Measurements from ENCODE around the gene RUNX1. TPM values are rescaled to one million over a fixed set of nuclear protein-coding genes. Genes with fewer than 3 reads are reported as not detected.

The RUNX1 gene
- total and polyA plus RNA-seq, 2 of the 13 experiments (the other 11 are each of a cell fraction or from before 2014, with no cell fraction given): 5.4 to 6.4 TPM

- ChIA-PET CTCF (ENCODE audit: low intra/inter-chr PET ratio, low total read pairs) (no interaction called here), POLR2A (no interaction called here)
- Histone ChIP-seq H3K36me3 (replicated peaks in 1 of 2; ENCODE audit: control insufficient read depth in 1 of 2, insufficient read depth in 2 of 2, low read length in 2 of 2) (no peaks in the 10 kb centered on the region), H3K9ac (ENCODE audit: insufficient read depth, low read depth, low read length) (no peak overlapping the region), H3K9me3 (ENCODE audit: low read length) (no peaks in the 10 kb centered on the region), H3K27ac (ENCODE audit: extremely low read length, insufficient read depth, low read length) (no peak overlapping the region), H3K4me3 (replicated peaks in 1 of 3; ENCODE audit: insufficient read depth in 1 of 3, low read depth in 2 of 3, low read length in 3 of 3) (no peak overlapping the region), H3K4me1 (ENCODE audit: insufficient read depth, low read length) (peaks cover 28% of the 10 kb centered on the region), H2AFZ (ENCODE audit: low read length) (no peak overlapping the region), H3K4me2 (ENCODE audit: low read depth, low read length) (no peak overlapping the region), H3K27me3 (ENCODE audit: control insufficient read depth in 1 of 2, insufficient read depth in 2 of 2, low read length in 2 of 2) (no peaks in the 10 kb centered on the region), H3K79me2 (ENCODE audit: insufficient read depth, low read length) (no peaks in the 10 kb centered on the region), H4K20me1 (ENCODE audit: insufficient read depth, low read length) (no peaks in the 10 kb centered on the region)
- 76% methylated on average over 3 of the region's 3 CpGs for WGBS (ENCODE audit: low lambda C conversion rate)
- DNase-seq (ENCODE audit: low spot score) (no peak), ATAC-seq (no peak), FAIRE-seq (no peak)
- in situ Hi-C loops (cut with HindIII; ENCODE audit: extremely low pct_ligation_motif_present, low pct_unique_long_range_greater_than_20kb): no loop called here
- intact Hi-C loops (cut with micrococcal nuclease; ENCODE audit: unreplicated experiment): no loop called here
- BruUV-seq (replicated peaks): no TSS peak
- TF ChIP-seq SAP130 (CRISPR knock-in tag; IDR thresholded peaks at IDR 0.05; ENCODE audit: low read depth): no peak
These were observed 124.9 kb downstream of the RUNX1 start for GRCh38 chr21:34924194-34924593.

- ATAC-seq (peak; percentile 30; the same call in 1 of the 3 replicates), DNase-seq (ENCODE audit: low spot score) (no peak), FAIRE-seq (peak; percentile 59)
- H3K4me1 ChIP-seq (ENCODE audit: insufficient read depth, low read length): peaks cover 28% of the 10 kb centered on the region
- no peaks in the 10 kb centered on the region for H3K27me3 ChIP-seq (ENCODE audit: control insufficient read depth in 1 of 2, insufficient read depth in 2 of 2, low read length in 2 of 2)
- H3K9ac ChIP-seq (ENCODE audit: insufficient read depth, low read depth, low read length): no peak overlapping the region
- in situ Hi-C loops (cut with HindIII; ENCODE audit: extremely low pct_ligation_motif_present, low pct_unique_long_range_greater_than_20kb): no loop called here
- 0 out of 2 replicates have a peak, but pooled peaks have one; percentile 13 for TF ChIP-seq HNF4A (CRISPR knock-in tag; IDR thresholded peaks at IDR 0.05)
- TF ChIP-seq CAMTA2 (CRISPR knock-in tag; IDR thresholded peaks at IDR 0.05; ENCODE audit: borderline replicate concordance): no peak
- no peak for TF ChIP-seq NFYC (CRISPR knock-in tag; IDR thresholded peaks at IDR 0.05)
- peak; percentile 75 for TF ChIP-seq ZMYM4 (CRISPR knock-in tag; IDR thresholded peaks at IDR 0.05)
- no peak for TF ChIP-seq FOXA1 (IDR thresholded peaks at IDR 0.05)
- TF ChIP-seq FOXA1 (CRISPR knock-in tag; IDR thresholded peaks at IDR 0.05): peak; percentile 58
- TF ChIP-seq GABPA (IDR thresholded peaks at IDR 0.05; ENCODE audit: low read depth, low read length): no peak
- no peak for TF ChIP-seq GABPA (CRISPR knock-in tag; IDR thresholded peaks at IDR 0.05; ENCODE audit: low read depth)
- TF ChIP-seq ZKSCAN5 (CRISPR knock-in tag; IDR thresholded peaks at IDR 0.05): peak; percentile 45; the same call in 1 of the 2 replicates
- H3K4me2 ChIP-seq (ENCODE audit: low read depth, low read length): no peak overlapping the region
- intact Hi-C loops (cut with micrococcal nuclease; ENCODE audit: unreplicated experiment): no loop called here
- H4K20me1 ChIP-seq (ENCODE audit: insufficient read depth, low read length): no peaks in the 10 kb centered on the region
- WGBS (ENCODE audit: low lambda C conversion rate): 36% methylated on average over 4 of the region's 4 CpGs
- no peaks in the 10 kb centered on the region for H3K36me3 ChIP-seq (replicated peaks in 1 of 2; ENCODE audit: control insufficient read depth in 1 of 2, insufficient read depth in 2 of 2, low read length in 2 of 2)
- H3K27ac ChIP-seq (ENCODE audit: extremely low read length, insufficient read depth, low read length): no peak overlapping the region
- no peaks in the 10 kb centered on the region for H3K79me2 ChIP-seq (ENCODE audit: insufficient read depth, low read length)
- H3K9me3 ChIP-seq (ENCODE audit: low read length): no peaks in the 10 kb centered on the region
- no peak overlapping the region for H2AFZ ChIP-seq (ENCODE audit: low read length)
- no peak overlapping the region for H3K4me3 ChIP-seq (replicated peaks in 1 of 3; ENCODE audit: insufficient read depth in 1 of 3, low read depth in 2 of 3, low read length in 3 of 3)
- ChIA-PET CTCF (ENCODE audit: low intra/inter-chr PET ratio, low total read pairs) (no interaction called here), POLR2A (no interaction called here)
- BruUV-seq (replicated peaks): no TSS peak
These were observed 125.5 kb downstream of the RUNX1 start for GRCh38 chr21:34923626-34924025.

Measured in HepG2 (cell line).